Stimulated activated CD4-positive, alpha-beta T cell treated with anti-CD3 and anti-CD28 coated beads, Interleukin-15, amount 100 ng/mL, for 1 hour (primary cell): ENCODE results near the gene ACHE.
"Not testable (repeated sequence)": the region's sequence is repeated elsewhere in the genome, so short reads cannot be mapped to it uniquely, and the experiment has no call there.

Experiments
- DNase-seq, 2 donors: peaks; one replicate each; pipeline ENCODE4 v3.0.0-alpha.2; 2020; ENCODE audit warnings: low read depth in 1 of 2, low spot score in 1 of 2

Gene ACHE

GRCh38 chr7:100895701-100895955 is at the start of gene ACHE:
TSS of gene ACHE (minus strand) at chr7:100895888. CDS start at chr7:100894232, 1,656 bp downstream.
- no peak for DNase-seq

GRCh38 chr7:100944138-100944537 is 48.5 kb upstream of the ACHE start:
- DNase-seq, result no peak

- no peak for DNase-seq
Observed at GRCh38 chr7:100943693-100944092, 48.0 kb upstream of the ACHE start.

- DNase-seq, result no peak
Observed at GRCh38 chr7:100942045-100942774, 46.5 kb upstream of the ACHE start.

GRCh38 chr7:100936167-100936566 is 40.5 kb upstream of the ACHE start:
- not testable (repeated sequence) for DNase-seq

- not testable (repeated sequence) for DNase-seq
Observed at GRCh38 chr7:100935381-100935780, 39.7 kb upstream of the ACHE start.

- DNase-seq, result no peak
Observed at GRCh38 chr7:100933734-100934133, 38.0 kb upstream of the ACHE start.

GRCh38 chr7:100929808-100930174 is 34.1 kb upstream of the ACHE start:
- no peak for DNase-seq

- not testable (repeated sequence) for DNase-seq
Observed at GRCh38 chr7:100923616-100924015, 27.9 kb upstream of the ACHE start.

- DNase-seq, result no peak
Observed at GRCh38 chr7:100921039-100921438, 25.4 kb upstream of the ACHE start.

- not testable (repeated sequence) for DNase-seq
Observed at GRCh38 chr7:100919779-100920437, 24.2 kb upstream of the ACHE start.

- not testable (repeated sequence) for DNase-seq
Observed at GRCh38 chr7:100919335-100919734, 23.6 kb upstream of the ACHE start.

GRCh38 chr7:100914879-100915447 is 19.3 kb upstream of the ACHE start:
- DNase-seq, result no peak

GRCh38 chr7:100914208-100914878 is 18.7 kb upstream of the ACHE start:
- no peak for DNase-seq

GRCh38 chr7:100911484-100911883 is 15.8 kb upstream of the ACHE start:
- DNase-seq, result no peak

- not testable (repeated sequence) for DNase-seq
Observed at GRCh38 chr7:100910443-100910842, 14.8 kb upstream of the ACHE start.

GRCh38 chr7:100908512-100908911 is 12.8 kb upstream of the ACHE start:
- no peak for DNase-seq

- DNase-seq, result no peak
Observed at GRCh38 chr7:100902638-100903037, 7.0 kb upstream of the ACHE start.

GRCh38 chr7:100901921-100902332 is 6.2 kb upstream of the ACHE start:
- no peak for DNase-seq

- DNase-seq, result no peak
Observed at GRCh38 chr7:100900978-100901377, 5.3 kb upstream of the ACHE start.

- DNase-seq, result no peak
Observed at GRCh38 chr7:100899432-100899831, 3.7 kb upstream of the ACHE start.
